GM12872 (cell line): ENCODE measurements around the gene MAGI2.

Experiments
- TF ChIP-seq, protein P1 (sequence below): IDR thresholded peaks from 3 replicates; pipeline ENCODE4 v1.5.1; 2011; ENCODE audit warnings: low read depth, mild to moderate bottlenecking, low read length, moderate library complexity; ENCODE audit not compliant: insufficient read depth

Gene MAGI2

DNA sequence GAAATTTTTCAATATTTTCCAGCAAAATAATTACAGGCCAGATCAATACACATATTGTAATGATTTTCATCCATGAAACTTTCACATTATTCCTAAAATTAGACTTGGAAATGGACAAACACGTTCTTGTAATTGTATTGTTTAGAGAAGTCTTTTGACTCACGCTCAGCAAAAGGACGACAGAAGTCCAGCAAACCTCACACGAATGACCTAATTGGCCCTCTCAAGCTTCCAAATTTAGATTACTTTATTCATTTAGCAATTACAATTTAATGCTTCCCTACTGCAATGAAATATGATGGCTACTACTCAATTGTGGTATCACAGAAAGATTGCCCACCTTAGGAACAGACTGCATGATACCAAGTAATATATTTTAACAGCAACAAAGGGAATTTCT lies 702.2 kb downstream of the MAGI2 start:
- TF ChIP-seq, protein P1, sequence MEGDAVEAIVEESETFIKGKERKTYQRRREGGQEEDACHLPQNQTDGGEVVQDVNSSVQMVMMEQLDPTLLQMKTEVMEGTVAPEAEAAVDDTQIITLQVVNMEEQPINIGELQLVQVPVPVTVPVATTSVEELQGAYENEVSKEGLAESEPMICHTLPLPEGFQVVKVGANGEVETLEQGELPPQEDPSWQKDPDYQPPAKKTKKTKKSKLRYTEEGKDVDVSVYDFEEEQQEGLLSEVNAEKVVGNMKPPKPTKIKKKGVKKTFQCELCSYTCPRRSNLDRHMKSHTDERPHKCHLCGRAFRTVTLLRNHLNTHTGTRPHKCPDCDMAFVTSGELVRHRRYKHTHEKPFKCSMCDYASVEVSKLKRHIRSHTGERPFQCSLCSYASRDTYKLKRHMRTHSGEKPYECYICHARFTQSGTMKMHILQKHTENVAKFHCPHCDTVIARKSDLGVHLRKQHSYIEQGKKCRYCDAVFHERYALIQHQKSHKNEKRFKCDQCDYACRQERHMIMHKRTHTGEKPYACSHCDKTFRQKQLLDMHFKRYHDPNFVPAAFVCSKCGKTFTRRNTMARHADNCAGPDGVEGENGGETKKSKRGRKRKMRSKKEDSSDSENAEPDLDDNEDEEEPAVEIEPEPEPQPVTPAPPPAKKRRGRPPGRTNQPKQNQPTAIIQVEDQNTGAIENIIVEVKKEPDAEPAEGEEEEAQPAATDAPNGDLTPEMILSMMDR: no peak

DNA sequence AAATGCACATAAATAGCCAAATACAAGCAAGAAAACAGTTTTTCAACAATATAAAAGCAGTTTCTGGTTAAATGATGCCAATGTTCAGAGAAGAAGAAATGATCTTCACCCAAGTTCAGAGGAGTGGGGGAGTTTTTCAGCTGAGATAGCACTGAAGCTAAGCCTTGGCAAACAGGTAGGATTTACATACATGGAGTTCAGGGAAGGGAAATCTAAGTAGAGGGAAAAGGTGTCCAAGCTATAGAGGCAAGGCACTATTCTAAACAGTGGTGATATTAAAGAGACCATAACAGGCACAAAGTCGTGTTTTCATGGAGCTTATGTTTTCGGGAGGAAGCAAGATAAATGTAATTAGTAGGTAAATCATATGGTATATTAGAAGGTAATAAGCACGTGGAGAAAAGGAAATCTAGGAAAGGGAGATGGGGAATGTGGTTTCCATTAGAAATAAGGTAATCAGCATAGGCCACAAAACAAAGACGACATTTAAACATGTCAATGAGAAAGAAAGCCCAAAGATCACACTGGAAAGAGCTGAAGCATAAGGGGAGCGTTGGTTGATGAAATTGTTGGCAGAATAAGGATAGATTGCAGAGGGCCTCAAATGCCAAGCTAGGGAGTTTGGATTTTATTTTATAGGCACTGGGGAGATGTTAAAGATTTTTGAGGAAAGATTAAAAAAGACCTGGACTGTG lies 704.3 kb downstream of the MAGI2 start:
- TF ChIP-seq, protein P1: no peak

DNA sequence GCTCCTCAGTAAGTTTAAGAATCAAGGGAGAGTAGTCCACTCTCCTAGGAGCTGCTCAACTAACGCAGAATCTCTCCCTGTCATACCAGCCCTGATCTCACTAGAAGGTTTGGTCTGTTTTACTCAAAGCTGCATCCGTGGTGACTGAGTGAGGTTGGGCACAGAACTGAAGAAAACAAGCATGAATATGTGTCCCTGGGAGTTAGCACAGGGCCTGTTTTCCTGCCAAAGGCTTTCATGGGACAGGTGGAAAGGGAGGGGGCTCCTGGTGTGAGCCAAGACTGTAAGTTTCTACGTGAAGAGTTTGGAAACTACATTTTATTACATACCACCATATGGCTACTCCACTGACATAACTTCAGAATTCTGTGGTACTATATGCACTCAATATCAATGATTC lies 705.9 kb downstream of the MAGI2 start:
- TF ChIP-seq, protein P1: no peak

DNA sequence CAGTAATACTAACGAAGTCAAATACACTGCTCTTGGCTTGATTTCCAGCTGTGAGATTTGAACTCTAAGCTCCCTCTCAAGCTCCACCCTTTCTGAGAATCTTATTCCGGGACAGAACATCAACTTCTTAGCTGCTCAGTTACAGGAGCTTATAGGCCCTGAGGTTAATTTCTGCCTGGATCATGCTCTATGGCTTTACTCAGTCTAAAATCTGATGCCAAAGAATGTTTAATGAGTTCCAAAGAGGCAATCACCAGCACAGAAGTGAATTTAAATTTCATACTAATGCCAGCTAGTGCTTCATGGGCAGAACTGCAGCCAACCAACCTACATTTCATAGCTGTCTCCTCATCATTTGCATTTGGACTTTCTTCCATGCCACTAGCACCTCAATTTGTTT lies 707.2 kb downstream of the MAGI2 start:
- TF ChIP-seq, protein P1: no peak

DNA sequence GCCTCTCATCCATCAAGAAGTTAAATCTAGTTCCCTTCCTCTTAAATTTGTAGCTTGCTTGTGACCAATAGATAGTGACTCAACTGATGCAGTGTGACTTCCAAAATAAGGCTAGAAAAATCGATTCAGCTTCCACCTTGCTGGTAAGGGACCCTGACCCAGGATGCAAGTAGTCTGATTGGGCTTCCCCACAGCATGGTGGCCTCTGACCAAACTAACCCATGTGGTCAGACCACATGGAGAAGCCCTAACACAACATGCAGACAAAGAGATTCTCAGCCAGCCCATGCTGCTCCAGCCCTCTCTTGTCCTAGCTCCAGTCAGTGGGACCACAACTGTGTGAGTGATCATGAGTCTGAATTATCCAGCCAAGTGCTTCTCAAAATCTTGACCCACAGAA lies 710.8 kb downstream of the MAGI2 start:
- TF ChIP-seq, protein P1: no peak

DNA sequence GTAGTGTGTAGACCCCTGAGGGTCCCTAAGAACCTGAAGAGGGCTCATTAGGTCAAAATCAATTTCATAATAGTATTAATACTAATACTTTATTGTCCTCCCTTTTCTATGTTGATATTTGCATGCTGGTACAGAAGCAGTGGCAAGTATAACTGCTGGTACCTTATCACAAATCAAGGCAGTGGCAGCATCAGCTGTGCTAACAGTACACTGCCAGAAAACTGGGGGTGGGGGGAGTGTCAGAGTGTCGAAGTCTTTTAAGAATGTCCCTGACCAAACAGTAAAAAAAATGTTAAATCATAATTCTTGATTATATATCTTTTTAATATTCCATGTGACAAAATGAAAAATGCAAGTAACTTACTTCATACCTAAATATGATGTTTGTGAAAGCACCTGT lies 716.9 kb downstream of the MAGI2 start:
- TF ChIP-seq, protein P1: no peak

DNA sequence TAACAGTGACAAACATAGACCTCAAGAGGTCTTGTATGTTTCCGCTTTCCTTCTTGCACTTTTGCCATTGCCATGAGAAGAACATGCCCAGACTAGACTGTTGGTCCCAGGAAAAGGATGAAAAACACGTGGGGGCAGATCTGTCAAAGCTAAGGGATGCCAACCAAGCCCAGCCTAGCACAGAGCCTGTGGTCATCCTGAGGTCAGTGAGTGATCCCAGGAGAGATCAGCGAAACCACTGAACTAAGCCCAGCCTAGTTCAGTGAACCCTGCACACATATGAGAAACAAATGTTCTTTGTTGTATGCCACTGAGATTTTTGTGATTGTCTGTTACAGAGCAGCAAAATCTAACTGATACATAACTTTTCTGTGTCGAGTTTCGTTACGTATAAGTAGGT lies 718.8 kb downstream of the MAGI2 start:
- TF ChIP-seq, protein P1: no peak

DNA sequence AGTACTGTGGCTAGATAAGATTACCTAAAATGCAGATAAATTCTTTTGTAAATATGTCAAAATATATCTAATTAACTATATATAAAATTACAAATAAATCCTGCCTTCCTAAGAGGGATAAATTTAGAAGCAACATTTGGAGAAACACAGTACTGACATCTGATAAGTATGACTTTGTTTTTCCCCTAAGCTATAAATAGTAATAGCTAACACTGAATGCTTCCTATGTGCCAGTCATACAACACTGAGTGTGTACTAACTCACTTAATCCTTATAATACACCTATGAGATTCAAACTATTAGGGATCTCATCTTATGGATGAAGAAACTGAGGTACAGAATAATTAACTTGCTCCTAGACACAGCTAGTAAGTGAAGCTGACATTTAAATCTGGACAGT lies 733.4 kb downstream of the MAGI2 start:
- TF ChIP-seq, protein P1: no peak
